HG03060 (cell line): Measurements from ENCODE around the gene DDX60.
"Not testable (repeated sequence)": the region's sequence is repeated elsewhere in the genome, so short reads cannot be mapped to it uniquely, and the experiment has no call there.

Experiments
- ATAC-seq: cut with Tn5 transposase; IDR thresholded peaks from one replicate; pipeline ENCODE4 v1.9.1; 2021; ENCODE audit warnings: low read depth, moderate number of reproducible peaks; ENCODE audit not compliant: unreplicated experiment

Gene DDX60

GRCh38 chr4:168304744-168305459 is 13.7 kb downstream of the DDX60 start:
- ATAC-seq = no peak

GRCh38 chr4:168303430-168303829 is 15.1 kb downstream of the DDX60 start:
- ATAC-seq = not testable (repeated sequence)

GRCh38 chr4:168293386-168293975 is 25.1 kb downstream of the DDX60 start:
- no peak for ATAC-seq

- ATAC-seq = no peak
Observed at GRCh38 chr4:168291242-168291641, 27.3 kb downstream of the DDX60 start.

GRCh38 chr4:168285850-168286249 is 32.7 kb downstream of the DDX60 start:
- not testable (repeated sequence) for ATAC-seq

GRCh38 chr4:168279556-168279955 is 39.0 kb downstream of the DDX60 start:
- no peak for ATAC-seq

GRCh38 chr4:168275836-168276235 is 42.7 kb downstream of the DDX60 start:
- no peak for ATAC-seq

GRCh38 chr4:168274871-168275270 is 43.7 kb downstream of the DDX60 start:
- ATAC-seq = no peak

- ATAC-seq = no peak
Observed at GRCh38 chr4:168273838-168274237, 44.7 kb downstream of the DDX60 start.

- no peak for ATAC-seq
Observed at GRCh38 chr4:168272488-168272887, 46.1 kb downstream of the DDX60 start.

GRCh38 chr4:168269896-168270295 is 48.7 kb downstream of the DDX60 start:
- no peak for ATAC-seq

GRCh38 chr4:168265327-168265726 is 53.2 kb downstream of the DDX60 start:
- ATAC-seq = no peak

- ATAC-seq = no peak
Observed at GRCh38 chr4:168264903-168265302, 53.6 kb downstream of the DDX60 start.

GRCh38 chr4:168263039-168263438 is 55.5 kb downstream of the DDX60 start:
- no peak for ATAC-seq

- ATAC-seq = no peak
Observed at GRCh38 chr4:168259096-168259495, 59.5 kb downstream of the DDX60 start.

- no peak for ATAC-seq
Observed at GRCh38 chr4:168257768-168258167, 60.8 kb downstream of the DDX60 start.

GRCh38 chr4:168248176-168248710 is 70.3 kb downstream of the DDX60 start:
- ATAC-seq = no peak

GRCh38 chr4:168247603-168248002 is 70.9 kb downstream of the DDX60 start:
- ATAC-seq = no peak

- ATAC-seq = no peak
Observed at GRCh38 chr4:168241953-168242352, 76.6 kb downstream of the DDX60 start.

GRCh38 chr4:168240821-168241220 is 77.7 kb downstream of the DDX60 start:
- no peak for ATAC-seq

- no peak for ATAC-seq
Observed at GRCh38 chr4:168221301-168221700, 97.3 kb downstream of the DDX60 start.

GRCh38 chr4:168220893-168221292 is 97.7 kb downstream of the DDX60 start:
- ATAC-seq = no peak
